Astrocyte of the spinal cord (primary cell): Measurements from ENCODE around the gene VIPR2.

Source experiments
- DNase-seq: peaks from one replicate; pipeline ENCODE4 v3.0.0; 2011; ENCODE audit warnings: low read depth, low spot score
- H3K4me3 ChIP-seq: 2 replicates; pipeline ENCODE4 v1.5.1; 2011; ENCODE audit warnings: low read depth, mild to moderate bottlenecking, low read length, moderate library complexity
- CTCF ChIP-seq: IDR thresholded peaks from 2 replicates; pipeline ENCODE4 v1.5.1; 2012; ENCODE audit warnings: low read depth, mild to moderate bottlenecking, low read length, inconsistent platforms
- in situ Hi-C: cut with HindIII; loops from 2 replicates; pipeline ENCODE4 v1.10.0; 2017; ENCODE audit warnings: low sequenced_read_pairs

VIPR2 gene

GRCh38 chr7:159047536-159047935, 97.1 kb downstream of the VIPR2 start:
- no peak overlapping the region for H3K4me3 ChIP-seq
- no peak for TF ChIP-seq CTCF
- DNase-seq, result no peak
- in situ Hi-C loops, result no loop called here

GRCh38 chr7:159046300-159046699, 98.4 kb downstream of the VIPR2 start:
- DNase-seq, result no peak
- in situ Hi-C loops, result no loop called here
- H3K4me3 ChIP-seq, result no peak overlapping the region
- no peak for TF ChIP-seq CTCF

GRCh38 chr7:159045839-159046238, 98.8 kb downstream of the VIPR2 start:
- DNase-seq, result no peak
- no peak for TF ChIP-seq CTCF

DNA sequence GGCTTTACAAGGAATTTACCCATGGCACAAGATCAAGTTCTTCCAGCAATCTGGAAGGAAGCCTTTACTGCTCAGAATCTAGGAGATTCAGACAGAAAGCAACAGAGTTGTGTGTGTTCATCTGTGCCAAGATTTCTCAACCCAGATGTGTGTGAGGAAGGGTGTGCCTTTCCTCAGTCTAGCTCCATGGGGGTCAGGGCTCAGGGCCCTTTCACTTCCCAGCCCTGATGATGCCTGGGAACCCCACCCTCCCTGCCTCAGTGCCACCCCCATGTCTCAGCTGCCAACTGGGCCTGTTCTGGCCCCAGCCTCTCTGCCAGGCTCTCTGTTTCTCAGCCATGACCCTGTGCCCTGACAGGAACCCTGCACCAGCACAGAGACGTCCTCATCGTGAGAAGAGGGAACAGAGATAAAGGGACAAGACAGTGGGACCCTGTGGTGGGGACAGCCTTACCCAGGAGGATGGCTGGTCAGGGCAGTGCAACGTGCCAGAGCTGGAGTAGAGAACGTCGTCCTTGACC, 102.0 kb downstream of the VIPR2 start:
- in situ Hi-C loops, result no loop called here
- no peak for DNase-seq
- no peak overlapping the region for H3K4me3 ChIP-seq
- no peak for TF ChIP-seq CTCF

More at GRCh38 chr7:159045839-159046238, 98.8 kb downstream of the VIPR2 start:
- H3K4me3 ChIP-seq, result no peak overlapping the region
- in situ Hi-C loops, result no loop called here

- no peak for TF ChIP-seq CTCF
- no peak for DNase-seq
- in situ Hi-C loops, result no loop called here
- no peak overlapping the region for H3K4me3 ChIP-seq
Observed at GRCh38 chr7:159042103-159042502, 102.6 kb downstream of the VIPR2 start.

GRCh38 chr7:159040912-159041711, 103.6 kb downstream of the VIPR2 start:
- H3K4me3 ChIP-seq, result no peak overlapping the region
- in situ Hi-C loops, result no loop called here
- DNase-seq, result no peak
- no peak for TF ChIP-seq CTCF
